K562 (cell line): ENCODE measurements around the gene CDC20. TPM values are rescaled to one million over a fixed set of nuclear protein-coding genes. Genes with fewer than 3 reads are reported as not detected.

Experiments
- DACH1 ChIP-seq: fragments of 450-650 bp; IDR thresholded peaks from 2 replicates; pipeline ENCODE4 v1.6.1; 2018; ENCODE audit not compliant: partially characterized antibody
- ETV5 ChIP-seq: sonication (generic); formaldehyde crosslinking; IDR thresholded peaks from 2 replicates; pipeline ENCODE4 v1.4.0; 2020; ENCODE audit warnings: low read depth, mild to moderate bottlenecking, missing genetic modification reagents
- HMGN3 ChIP-seq: IDR thresholded peaks from 2 replicates; pipeline ENCODE4 v1.6.1; 2011; ENCODE audit warnings: borderline replicate concordance, low read depth, mild to moderate bottlenecking, mixed read lengths, low read length; ENCODE audit not compliant: insufficient read length; ENCODE audit errors: extremely low read depth
- KAT2B ChIP-seq: IDR thresholded peaks from one replicate; pipeline ENCODE4 v1.6.1; 2012; ENCODE audit warnings: low read depth, mild to moderate bottlenecking, control low read depth, inconsistent platforms, low read length, moderate library complexity
- MAFG ChIP-seq: fragments of 450-650 bp; conservative IDR thresholded peaks from 2 replicates; pipeline ENCODE4 v1.6.1; 2016; ENCODE audit warnings: missing genetic modification characterization, missing compliant biosample characterization
- POLR2AphosphoS2 ChIP-seq: IDR thresholded peaks from 2 replicates; pipeline ENCODE4 v1.6.1; 2012; ENCODE audit warnings: low read length, improper control_type of control experiment
- PURB ChIP-seq: sonication (generic); formaldehyde crosslinking; IDR thresholded peaks from 2 replicates; pipeline ENCODE4 v1.9.0; 2021; ENCODE audit warnings: low read depth, mild to moderate bottlenecking, missing genetic modification reagents
- SAP30 ChIP-seq: fragments of 200-600 bp; sonication (generic); IDR thresholded peaks from 2 replicates; pipeline ENCODE4 v1.6.1; 2012; ENCODE audit warnings: borderline replicate concordance, low read depth, mild to moderate bottlenecking, moderate library complexity, low read length, control low read depth, inconsistent platforms; ENCODE audit not compliant: insufficient read depth, poor library complexity, severe bottlenecking
- TAF1 ChIP-seq: IDR thresholded peaks from 2 replicates; pipeline ENCODE4 v1.6.1; 2011; ENCODE audit warnings: mild to moderate bottlenecking, low read length, moderate library complexity; ENCODE audit not compliant: insufficient read depth, control insufficient read depth, severe bottlenecking; ENCODE audit errors: extremely low read depth
- ZEB2 ChIP-seq: fragments of 450-650 bp; IDR thresholded peaks from 2 replicates; pipeline ENCODE4 v1.6.1; 2016
- ZNF384 ChIP-seq: IDR thresholded peaks from 2 replicates; pipeline ENCODE4 v1.6.1; 2012; ENCODE audit warnings: low read depth, low read length, improper control_type of control experiment
- polyA plus RNA-seq, 8 experiments: library from polyadenylated mRNA; depleted of rRNA in 4 of 8; stranded (reverse) in 5 of 8; unstranded in 3 of 8; fragments of >200 nt; fragmentation: Nextera tagmentation in 2 of 8; fragmentation: Illumina TruSeq in 1 of 8; extraction: Ambion mirVana in 2 of 8; extraction: Trizol in 1 of 8; gene quantifications; 2 replicates each; pipeline versions ENCODE4 v1.2.1 to v1.2.3, GENCODE V29; 2011 to 2014; ENCODE audit warnings: inconsistent platforms in 1 of 8, missing spikeins in 1 of 8
- total RNA-seq, 7 experiments: library from RNA; depleted of rRNA in 6 of 7; stranded (reverse); fragments of >200 nt in 6 of 7; fragmentation: Illumina TruSeq in 2 of 7; extraction: Trizol in 2 of 7; gene quantifications; 2 replicates each; pipeline versions ENCODE4 v1.2.1 to v1.2.3, GENCODE V29; 2011 to 2021; ENCODE audit warnings: low replicate concordance in 1 of 7
- TF ChIP-seq, protein P1 (sequence below): fragments of 200-800 bp; sonication (Bioruptor generic); IDR thresholded peaks from 2 replicates; pipeline ENCODE4 v1.6.1; 2016; ENCODE audit warnings: missing genetic modification characterization, missing compliant biosample characterization
- TF ChIP-seq, protein P2 (sequence below): fragments of 450-650 bp; formaldehyde crosslinking; IDR thresholded peaks from 2 replicates; pipeline ENCODE4 v1.4.0; 2022; ENCODE audit warnings: mild to moderate bottlenecking, moderate library complexity
- TF ChIP-seq, protein P3 (sequence below): fragments of 450-650 bp; IDR thresholded peaks from one replicate; pipeline ENCODE4 v1.6.1; 2018; ENCODE audit warnings: mild to moderate bottlenecking, moderate library complexity; ENCODE audit not compliant: partially characterized antibody

CDC20 gene
- total and polyA plus RNA-seq, 9 of the 15 experiments (the other 6 are each of a cell fraction or from before 2014, with no cell fraction given): 45.2 to 224 (median 121) TPM

DNA sequence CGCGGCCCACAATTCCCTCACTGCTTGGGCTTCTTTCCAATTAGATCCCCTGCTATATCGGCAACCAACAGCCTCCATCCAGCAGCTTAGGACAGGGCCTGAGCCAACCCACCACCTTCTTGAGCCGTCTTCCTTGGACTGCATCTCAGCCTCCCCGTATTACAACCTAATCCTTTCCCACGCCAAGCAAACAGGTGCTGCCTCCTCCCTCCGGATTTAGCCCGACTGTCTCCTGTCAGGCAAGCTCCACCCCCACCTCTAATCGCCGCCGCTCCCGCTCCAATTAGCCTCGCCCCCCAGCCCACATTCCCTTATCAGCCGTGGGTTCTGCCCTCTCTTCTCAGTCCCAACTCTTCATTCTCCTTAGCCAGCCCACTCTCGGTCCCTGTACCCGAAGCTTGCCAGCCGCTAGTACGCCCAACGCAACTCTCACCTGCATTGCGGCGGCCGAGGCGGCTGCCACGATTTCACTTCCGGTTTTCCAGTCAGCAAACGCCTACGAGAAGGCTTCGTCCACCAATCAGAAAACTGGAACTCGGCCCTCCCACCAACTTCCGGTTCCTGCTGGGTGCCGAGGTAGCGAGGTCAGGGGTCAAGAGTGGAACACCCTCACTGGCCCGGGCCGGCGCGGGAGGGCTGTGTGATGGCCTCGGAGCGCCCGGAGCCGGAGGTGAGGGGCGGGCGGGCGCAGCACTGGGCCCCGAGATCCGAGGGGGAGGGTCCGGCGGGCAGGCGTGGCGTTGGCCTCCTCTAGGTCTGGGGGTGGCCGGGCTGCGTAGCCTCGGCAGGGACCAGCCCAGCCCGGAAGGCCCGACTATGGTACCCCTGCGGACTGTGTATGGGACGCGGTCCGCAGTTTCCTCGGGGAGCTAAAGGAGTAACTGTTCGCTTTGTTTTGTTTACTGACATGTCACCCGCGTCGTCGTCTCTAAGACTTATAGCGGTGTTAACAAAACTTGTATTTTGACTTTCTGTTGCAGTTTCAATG, 30.8 kb downstream of the CDC20 start, which contains the start of the genes MED8 and SZT2 (continued):
- TF ChIP-seq, protein P1, sequence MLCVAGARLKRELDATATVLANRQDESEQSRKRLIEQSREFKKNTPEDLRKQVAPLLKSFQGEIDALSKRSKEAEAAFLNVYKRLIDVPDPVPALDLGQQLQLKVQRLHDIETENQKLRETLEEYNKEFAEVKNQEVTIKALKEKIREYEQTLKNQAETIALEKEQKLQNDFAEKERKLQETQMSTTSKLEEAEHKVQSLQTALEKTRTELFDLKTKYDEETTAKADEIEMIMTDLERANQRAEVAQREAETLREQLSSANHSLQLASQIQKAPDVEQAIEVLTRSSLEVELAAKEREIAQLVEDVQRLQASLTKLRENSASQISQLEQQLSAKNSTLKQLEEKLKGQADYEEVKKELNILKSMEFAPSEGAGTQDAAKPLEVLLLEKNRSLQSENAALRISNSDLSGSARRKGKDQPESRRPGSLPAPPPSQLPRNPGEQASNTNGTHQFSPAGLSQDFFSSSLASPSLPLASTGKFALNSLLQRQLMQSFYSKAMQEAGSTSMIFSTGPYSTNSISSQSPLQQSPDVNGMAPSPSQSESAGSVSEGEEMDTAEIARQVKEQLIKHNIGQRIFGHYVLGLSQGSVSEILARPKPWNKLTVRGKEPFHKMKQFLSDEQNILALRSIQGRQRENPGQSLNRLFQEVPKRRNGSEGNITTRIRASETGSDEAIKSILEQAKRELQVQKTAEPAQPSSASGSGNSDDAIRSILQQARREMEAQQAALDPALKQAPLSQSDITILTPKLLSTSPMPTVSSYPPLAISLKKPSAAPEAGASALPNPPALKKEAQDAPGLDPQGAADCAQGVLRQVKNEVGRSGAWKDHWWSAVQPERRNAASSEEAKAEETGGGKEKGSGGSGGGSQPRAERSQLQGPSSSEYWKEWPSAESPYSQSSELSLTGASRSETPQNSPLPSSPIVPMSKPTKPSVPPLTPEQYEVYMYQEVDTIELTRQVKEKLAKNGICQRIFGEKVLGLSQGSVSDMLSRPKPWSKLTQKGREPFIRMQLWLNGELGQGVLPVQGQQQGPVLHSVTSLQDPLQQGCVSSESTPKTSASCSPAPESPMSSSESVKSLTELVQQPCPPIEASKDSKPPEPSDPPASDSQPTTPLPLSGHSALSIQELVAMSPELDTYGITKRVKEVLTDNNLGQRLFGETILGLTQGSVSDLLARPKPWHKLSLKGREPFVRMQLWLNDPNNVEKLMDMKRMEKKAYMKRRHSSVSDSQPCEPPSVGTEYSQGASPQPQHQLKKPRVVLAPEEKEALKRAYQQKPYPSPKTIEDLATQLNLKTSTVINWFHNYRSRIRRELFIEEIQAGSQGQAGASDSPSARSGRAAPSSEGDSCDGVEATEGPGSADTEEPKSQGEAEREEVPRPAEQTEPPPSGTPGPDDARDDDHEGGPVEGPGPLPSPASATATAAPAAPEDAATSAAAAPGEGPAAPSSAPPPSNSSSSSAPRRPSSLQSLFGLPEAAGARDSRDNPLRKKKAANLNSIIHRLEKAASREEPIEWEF (CRISPR knock-in tag): no peak
- TF ChIP-seq, protein P2, sequence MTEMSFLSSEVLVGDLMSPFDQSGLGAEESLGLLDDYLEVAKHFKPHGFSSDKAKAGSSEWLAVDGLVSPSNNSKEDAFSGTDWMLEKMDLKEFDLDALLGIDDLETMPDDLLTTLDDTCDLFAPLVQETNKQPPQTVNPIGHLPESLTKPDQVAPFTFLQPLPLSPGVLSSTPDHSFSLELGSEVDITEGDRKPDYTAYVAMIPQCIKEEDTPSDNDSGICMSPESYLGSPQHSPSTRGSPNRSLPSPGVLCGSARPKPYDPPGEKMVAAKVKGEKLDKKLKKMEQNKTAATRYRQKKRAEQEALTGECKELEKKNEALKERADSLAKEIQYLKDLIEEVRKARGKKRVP (CRISPR knock-in tag): peak; percentile 69; the same call in 1 of the 2 replicates
- TF ChIP-seq HMGN3 (peak; percentile 81), ZNF384 (no peak), PURB (CRISPR knock-in tag) (no peak), DACH1 (no peak), POLR2AphosphoS2 (peak; percentile 59; the same call in 1 of the 2 replicates), TAF1 (peak; percentile 56), MAFG (tag) (peak; percentile 76), SAP30 (peak; percentile 87), ETV5 (CRISPR knock-in tag) (peak; percentile 80), KAT2B (no peak), ZEB2 (peak; percentile 85)
- TF ChIP-seq, protein P3, sequence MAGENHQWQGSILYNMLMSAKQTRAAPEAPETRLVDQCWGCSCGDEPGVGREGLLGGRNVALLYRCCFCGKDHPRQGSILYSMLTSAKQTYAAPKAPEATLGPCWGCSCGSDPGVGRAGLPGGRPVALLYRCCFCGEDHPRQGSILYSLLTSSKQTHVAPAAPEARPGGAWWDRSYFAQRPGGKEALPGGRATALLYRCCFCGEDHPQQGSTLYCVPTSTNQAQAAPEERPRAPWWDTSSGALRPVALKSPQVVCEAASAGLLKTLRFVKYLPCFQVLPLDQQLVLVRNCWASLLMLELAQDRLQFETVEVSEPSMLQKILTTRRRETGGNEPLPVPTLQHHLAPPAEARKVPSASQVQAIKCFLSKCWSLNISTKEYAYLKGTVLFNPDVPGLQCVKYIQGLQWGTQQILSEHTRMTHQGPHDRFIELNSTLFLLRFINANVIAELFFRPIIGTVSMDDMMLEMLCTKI: no peak
